IPS DF 4.7 (cell line): ENCODE data around the gene ST6GAL1.
"Not testable (repeated sequence)": the region's sequence is repeated elsewhere in the genome, so short reads cannot be mapped to it uniquely, and the experiment has no call there.

Experiments
- DNase-seq: peaks from one replicate; pipeline ENCODE4 v3.0.0-alpha.2; 2013; ENCODE audit warnings: low spot score; ENCODE audit errors: extremely low read depth

The ST6GAL1 gene

DNA sequence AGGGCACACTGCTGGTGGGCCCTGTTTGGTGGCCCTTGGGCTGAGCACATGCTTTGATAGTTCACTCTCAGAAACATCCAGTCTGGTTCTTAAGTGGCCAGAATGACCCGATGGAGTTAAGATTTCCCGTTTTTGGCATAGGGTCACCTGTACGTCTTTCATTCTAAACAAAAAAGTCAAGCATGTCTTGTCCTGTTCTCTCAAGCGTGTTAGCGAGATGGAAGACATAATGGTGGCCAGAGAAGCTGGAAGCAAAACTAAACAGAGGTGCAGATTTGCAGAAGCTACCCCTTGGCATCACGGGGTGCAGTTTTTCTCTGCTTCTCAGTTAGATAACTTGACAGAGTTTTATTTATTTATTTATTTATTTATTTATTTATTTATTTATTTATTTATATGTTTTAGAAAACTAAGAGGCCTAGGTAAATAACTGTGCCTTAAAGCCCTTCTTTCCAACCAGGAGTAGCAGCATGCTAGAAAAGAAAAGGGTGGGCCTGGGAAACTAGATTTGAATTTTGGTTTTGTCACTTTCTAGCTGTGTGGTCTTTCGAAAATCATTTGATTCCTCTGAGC, 63.0 kb downstream of the ST6GAL1 start:
- DNase-seq, result no peak

DNA sequence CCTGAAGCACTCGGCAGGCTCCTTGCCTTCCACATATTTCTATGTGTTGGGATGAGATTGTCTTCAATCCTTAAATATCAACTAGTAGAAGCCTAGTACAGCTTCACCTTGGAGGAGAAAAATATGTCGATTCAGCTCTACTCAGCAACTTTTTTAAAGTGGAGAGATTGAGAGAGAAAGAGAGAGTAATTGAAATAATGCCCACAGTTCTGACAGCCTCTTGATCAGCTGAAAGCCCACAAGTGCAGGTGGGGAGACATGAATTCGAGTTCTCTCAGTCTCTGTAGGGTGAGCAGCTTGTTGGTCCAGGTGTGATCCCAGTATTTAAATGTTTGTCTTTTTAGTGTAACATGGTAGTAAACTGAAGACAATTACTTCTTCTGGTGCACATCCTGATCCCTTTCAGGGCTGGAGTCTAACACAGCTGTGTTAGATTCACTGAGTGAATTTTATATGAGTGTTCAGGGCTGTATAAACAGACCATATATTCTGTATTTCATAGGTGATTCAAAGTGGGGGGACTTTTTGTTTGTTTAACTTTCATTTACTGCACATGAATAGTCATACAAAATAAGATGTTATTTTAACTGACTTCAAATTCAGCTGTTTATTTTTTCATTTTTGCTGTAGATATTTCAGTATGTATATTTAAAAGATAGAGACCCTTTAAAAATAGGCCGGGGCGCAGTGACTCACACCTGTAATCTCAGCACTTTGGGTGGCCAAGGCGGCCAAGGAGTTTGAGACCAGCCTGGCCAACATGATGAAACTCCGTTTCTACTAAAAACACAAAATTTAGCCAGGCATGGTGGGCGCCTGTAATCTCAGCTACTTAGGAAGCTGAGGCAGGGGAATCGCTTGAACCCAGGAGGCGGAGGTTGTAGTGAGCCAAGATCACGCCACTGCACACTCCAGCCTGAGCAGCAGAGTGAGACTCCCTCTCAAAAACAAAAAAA, 64.0 kb downstream of the ST6GAL1 start:
- no peak for DNase-seq

DNA sequence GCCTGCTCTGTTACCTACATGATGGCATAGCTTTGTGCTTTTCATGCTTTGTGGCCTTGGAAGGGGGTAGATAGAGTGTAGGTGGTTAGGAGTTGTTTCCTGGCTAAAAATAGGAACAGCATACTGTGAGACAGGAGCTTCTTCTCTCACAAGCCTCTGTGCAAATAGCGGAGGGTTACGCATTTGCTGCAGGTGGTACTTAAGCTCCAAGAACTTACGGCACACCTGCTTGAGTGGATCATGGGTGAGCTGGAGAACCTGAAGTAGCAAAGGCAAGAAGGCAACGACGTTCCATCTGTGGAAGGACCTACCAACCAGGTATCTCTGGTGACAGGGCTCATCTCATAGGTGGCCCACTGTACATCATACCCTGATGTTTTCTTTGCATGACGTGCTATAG, 66.0 kb downstream of the ST6GAL1 start:
- no peak for DNase-seq

DNA sequence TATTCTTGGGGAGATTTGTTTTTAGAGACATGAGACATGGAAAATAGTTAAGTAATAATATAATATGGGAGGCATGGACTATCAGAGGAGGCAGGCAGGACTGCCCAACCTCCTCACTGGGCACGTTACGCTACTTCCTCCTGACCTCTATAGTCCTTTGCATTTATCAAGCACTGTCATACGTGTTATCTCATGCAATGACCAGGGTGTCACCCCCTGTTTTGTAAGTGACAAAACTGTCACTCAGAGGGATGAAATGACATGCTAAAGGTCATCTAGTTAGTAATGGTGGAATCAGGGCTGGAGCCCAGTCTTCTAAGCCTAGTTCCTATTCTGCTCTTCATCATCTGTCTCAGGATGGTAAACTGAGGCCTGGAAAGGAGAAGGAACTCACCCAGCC, 66.7 kb downstream of the ST6GAL1 start:
- no peak for DNase-seq

DNA sequence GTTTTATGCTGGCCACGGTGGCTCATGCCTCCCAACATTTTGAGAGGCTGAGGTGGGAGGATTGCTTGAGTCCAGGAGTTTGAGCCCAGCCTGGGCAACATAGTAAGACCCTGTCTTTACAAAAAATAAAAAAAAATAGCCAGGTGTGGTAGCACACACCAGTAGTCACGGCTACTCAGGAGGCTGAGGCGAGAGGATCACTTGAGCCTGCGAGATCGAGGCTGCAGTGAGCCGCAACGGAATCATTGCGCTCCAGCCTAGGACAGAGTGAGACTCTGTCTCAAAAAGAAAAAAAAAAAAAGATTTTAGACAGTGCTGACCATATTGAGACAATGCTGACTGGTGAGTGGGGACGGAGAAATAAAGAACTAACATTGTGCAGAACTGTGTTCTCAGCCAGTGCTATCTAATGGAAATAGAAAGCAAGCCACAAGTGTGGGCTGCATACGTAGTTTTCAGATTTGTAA, 67.2 kb downstream of the ST6GAL1 start:
- no peak for DNase-seq

DNA sequence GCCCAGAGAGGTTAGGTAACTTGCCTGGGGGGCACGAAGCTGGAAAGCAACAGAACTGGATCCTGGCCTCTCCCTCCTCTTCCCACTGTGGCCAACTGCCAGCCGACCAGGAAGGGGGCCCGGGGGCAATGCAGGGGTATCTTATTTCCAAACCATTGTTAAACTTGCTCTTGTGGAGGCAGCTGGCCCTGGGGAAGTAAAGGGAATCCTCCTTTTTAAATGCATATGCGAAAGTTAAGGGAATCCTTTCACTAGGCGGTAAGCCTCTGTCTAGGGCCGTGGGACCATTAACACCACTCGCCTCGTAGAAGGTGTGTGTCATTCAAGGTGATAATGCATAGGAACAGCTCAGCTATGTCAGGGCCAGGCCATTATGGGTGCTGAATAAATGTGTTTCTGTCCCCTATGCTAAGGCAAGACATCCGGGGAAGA, 68.6 kb downstream of the ST6GAL1 start:
- peak; percentile 83 for DNase-seq

DNA sequence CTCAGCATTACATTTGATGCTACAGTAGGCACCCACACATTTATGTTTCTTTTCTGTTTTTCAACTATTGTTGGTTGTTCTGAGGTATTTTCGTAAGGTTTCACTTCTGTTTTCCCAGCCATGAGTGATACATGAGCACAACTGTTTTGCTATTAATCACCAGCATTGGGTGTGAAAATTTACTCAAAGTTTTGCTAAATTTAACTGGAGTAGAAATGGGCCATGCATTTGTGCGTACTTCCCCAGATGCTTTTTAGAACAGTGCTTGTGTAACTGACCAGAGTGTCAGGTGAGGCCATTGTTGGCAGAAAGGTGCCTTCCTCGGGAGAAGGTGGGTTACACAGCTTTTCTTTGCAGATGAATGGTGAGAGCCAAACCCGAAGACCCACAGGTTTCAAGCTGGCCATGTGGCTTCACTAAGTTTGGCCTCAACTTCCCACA, 70.4 kb downstream of the ST6GAL1 start:
- no peak for DNase-seq

DNA sequence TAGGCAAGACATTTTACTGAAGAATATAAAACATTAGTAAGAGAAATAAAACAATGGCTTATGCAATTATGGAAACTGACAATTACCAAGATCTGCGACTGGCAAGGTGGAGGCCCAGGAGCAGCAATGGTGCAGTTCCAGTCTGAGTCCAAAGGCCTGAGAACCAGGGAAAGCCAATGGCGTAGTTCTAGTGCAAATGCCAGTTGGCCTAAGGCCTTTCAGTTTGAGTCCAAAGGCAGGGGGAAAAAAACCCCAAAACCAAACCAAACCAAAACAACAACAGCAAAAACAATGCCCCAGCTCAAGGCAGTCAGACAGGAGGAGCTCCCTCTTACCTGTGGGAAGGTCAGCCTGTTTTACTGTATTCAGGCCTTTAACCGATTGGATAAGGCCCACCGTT, 72.6 kb downstream of the ST6GAL1 start:
- DNase-seq, result no peak

DNA sequence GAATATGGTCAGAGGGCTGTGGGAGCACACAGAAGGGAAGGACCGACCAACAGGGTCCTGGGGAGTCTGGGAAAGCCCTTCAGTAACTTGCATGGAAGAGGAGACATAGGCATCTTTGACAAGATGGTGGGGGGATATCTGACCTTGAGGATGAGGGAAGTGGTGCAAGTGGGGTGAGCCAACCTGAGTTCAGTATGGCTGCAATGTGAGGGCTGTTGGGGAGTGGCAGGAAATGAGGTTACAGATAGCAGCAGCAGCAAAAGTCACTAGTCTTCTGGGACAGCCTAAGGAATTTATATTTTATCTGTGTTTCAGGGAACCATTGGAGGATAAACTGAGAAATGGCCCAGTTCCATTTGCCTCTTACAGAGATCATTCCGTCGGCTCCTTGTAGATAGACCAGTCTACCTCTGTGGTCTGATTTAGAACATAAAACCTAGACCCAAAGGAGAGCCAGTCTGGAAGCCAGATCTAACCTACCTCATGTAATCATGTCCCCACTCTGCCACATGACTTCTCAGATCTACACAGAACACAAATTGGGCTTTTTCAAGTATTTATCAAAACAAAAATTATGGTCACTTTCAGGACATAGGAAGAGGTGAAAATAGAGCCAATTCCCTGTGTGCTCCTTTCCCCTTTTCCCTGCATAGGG, 75.6 kb downstream of the ST6GAL1 start:
- no peak for DNase-seq

DNA sequence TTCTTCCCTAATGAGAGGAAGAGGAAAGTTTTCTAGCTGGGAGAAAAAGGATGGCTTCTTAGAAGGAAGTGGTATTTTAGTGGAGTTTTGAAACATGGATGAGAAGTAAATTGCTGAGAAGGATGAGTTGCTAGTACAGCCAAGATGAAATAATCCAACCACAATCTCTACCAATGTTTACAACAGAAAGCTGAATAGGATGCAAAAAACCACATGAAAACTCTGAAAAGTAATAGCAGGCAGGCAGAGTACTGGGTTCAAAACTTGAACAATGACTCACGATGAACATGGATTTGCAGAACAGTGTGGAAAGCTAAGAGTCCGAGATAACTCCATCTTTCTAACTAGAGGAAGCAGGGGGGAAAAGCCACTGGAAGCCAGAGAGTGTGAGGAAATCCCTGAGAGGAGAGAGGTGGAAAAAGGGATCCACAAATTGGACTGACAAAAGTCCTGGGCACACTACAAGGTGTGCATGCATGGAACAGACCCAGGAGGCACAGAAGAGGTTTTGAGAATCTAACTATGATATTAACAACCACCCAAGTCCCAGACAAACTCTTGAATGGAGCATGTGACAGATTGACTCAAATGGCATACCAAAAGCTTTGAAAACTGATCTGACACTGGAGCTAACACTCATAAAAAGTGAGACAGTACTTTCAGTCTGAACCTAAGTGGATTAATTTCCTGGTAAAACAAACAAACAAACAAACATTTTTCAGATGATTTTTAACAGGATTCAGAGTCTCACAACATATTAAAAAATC, 76.7 kb downstream of the ST6GAL1 start:
- no peak for DNase-seq

DNA sequence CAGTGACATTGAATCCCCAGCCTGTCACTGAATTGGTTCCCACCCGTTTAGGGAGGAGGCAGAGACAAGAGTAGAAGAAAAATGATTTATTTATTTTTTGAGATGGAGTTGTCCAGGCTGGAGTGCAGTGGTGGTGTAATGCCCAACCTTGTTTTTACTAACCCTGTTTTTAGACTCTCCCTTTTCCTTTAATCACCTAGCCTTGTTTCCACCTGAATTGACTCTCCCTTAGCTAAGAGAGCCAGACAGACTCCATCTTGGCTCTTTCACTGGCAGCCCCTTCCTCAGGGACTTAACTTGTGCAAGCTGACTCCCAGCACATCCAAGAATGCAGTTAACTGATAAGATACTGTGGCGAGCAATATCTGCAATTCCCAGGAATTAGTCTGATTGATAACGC, 80.1 kb downstream of the ST6GAL1 start:
- DNase-seq, result not testable (repeated sequence)

DNA sequence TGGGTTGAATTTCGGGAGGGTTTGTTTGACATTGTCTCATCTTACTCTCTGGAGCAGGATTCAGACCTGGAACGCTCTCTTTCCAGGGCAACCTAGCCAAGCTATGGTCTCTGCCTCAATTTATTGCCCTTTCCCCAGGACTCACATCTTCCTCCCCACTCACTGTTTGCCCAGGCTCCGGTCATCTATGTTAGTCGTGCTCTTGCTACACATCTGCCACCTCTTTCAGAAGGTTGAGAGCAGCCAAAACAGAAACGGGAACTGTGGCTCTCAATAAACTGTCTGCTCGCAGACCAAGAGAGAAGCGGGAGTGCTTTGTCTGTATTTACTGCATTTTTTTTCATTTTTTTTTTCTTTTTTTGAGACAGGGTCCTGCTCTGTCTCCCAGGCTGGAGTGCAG, 81.6 kb downstream of the ST6GAL1 start:
- no peak for DNase-seq

DNA sequence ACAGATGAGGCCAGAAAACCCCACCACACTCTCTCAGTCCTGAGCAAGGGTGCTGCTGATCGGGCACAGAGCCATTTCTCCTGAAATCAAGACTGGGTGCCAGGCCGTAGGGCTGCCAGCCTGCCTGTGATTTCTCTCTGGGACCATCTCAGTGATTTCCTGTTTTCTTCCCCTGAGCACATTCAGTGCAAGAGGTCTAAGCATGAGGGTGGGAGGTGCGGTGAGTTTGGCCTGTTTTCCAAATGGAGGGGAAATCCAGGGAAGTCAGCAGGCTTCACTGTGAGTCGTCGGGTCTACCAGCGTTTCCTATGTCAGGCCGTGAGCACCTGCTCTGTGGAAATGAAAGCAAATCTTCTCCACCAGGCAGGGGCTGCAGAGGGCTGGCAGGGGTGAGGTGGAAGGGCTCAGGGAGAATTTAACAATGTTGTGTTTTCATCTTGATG, 82.3 kb downstream of the ST6GAL1 start:
- DNase-seq, result no peak

DNA sequence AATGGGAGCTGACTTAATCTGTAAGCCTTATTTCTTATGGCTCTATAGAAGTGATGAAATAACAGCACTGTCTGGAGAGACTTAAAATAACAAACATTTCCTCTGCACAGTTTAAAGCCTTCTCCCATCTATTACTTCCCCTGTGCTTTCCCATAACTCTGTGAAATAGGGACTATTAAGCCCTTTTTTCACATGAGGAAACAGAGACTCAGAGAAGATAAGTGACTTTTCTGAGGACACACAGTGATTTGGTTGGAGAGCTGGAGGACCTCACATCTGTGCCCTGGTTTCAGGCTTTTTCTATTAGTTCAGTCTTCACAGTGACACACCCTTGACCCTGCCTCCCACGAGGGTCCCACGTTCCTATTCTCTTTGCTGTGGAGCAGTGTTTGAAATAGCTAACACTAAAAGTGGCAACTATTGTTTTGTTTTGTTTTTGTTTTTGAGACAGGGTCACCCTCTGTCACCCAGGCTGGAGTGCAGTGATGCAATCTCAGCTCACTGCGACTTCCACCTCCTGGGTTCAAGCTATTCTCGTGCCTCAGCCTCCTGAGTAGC, 82.9 kb downstream of the ST6GAL1 start:
- no peak for DNase-seq

DNA sequence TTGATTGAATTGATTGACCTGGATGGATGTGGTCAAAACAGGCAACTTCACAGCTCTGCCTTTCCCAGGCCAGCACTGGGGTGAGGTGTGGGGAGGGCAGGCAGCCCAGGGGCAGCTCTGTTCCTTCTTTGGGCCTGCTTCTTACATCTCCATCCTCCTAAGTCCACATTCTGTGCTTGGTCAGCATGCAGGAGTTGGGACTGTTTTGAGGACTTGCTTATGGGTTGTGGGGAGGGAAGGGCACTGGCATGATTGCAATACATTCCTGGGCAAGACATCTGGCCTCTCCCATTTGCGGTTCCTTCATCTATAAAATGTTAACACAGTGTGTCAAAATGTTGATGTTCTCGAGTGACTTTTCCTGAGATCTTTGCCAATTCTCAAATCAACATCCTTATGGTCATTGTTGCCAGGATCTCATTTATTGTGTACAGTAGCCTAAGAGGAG, 84.1 kb downstream of the ST6GAL1 start:
- DNase-seq, result no peak

DNA sequence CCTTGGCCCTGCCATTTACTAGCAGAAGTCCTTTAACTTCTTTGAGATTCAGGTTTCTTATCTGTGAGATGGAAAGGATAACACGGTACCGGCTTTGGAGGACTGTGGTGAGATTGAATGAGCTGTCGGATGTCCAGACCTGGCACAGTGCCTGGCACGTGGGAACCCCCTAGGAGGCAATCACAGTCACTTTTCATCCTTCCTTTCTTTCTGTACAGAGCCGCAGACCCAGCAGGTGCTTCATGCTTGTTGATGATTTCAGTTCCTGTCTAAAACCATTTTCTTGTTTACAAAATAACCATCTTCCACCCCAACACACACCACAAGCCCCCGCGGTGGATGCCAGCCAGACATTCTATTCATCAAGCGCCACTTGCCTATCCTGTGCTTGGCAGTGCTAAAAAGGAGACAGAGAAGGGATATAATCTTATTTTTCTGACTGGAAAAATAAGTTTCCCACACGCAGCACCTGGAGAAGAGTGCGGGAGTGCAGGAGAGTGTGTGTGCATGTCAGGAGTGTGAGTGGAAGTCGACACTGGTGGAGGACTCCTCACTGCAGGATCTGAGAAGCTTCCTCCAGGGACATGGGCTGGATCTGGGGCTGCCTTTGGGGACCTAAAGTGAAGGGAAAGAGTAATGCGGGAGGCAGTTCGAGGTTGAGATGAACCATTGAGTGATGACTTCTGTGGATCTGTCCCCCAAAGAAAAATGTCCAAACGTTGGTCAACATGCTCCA, 85.7 kb downstream of the ST6GAL1 start:
- DNase-seq, result no peak

DNA sequence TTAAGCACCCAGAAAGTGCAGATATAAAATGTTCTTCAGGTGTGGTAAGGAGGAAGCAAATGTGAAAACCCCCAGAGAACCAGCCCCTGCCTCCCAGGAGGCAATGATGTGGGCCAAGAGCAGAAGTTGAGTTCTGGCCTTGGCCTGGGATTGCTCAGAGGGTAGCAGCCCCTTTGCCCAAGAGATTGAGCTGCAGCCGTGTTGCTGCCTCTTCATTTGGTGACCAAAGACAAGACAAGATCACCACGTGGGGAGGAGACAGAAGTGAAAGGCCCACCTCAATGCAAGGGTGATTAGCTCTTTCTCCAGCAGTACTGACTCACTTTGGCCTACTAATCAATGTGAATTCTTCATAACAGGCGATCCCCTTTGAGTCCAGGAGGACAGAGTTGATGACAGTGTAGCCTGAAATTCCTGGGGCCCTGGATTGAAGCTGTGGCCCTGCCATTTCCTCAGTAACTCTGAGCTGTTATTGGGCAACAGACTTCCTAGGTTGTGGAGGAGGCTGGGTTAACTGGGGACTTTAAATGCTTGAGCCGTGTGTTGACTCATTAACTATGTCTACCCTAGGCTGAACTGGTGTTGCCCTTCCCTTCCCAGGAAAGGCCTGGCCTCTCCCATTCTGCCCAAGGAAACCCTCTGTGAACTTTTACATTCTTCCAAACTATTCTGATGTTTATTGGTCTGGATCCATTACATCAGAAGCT, 86.5 kb downstream of the ST6GAL1 start:
- DNase-seq, result no peak

DNA sequence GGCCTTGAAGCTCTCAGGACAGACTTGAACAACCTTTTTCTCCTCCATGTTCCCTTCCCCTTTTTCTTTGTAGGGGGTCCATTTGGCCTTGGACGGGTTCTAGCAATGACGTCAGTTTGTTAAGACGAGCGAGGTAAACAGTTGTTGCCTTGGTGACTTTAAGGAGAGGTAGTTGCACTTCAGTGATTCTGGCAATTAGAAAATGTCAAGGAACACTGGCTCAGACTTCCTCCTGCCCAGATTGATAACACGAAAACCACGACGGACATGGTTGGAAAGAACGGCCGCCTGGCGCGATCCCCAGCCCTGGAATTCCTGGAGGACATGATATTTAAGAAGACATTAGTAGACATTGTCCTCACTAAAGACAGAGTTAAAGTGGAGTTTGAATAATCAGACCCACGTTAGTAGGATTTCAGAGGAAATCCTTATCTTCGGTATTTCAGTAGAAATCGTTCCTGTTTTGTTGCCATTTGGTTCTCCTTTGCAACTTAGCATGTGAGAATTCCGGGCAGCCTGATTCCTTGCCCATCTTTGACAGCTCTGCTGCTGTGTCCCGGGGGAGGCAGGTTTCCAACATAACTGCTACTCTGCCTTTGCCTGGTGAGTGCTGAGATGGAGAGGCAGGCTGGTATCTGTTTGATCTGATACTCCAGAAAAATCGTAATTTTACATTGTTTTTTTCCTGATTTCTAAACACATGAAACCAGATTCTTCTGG, 87.3 kb downstream of the ST6GAL1 start:
- DNase-seq, result no peak

DNA sequence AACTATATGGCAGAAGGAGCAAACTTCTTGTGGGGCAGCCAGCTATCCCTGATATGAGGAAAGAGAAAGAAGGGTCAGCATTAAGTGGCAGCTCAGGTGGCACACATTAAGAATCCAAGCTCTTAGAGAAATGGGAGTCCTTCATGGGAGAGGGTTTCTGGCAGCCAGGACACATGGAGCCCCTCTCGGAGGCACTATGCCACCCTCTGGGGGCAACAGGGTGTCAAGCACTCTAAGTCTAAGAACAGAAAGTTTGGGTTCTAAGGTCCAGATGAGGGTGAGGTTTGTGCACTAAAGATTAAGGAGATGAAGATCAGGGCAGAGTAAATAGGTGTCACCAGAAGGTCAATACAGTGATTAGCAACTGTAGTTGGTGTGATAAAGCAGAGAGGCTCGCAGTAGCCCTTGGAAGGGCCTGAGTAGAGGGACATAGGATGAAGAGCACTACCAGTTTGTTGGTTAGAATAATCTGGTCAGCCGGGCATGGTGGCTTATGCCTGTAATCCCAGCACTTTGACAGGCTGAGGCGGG, 89.3 kb downstream of the ST6GAL1 start:
- DNase-seq, result no peak
